ENCODE data around the gene MAP4K2.

- TF ChIP-seq, protein P1, sequence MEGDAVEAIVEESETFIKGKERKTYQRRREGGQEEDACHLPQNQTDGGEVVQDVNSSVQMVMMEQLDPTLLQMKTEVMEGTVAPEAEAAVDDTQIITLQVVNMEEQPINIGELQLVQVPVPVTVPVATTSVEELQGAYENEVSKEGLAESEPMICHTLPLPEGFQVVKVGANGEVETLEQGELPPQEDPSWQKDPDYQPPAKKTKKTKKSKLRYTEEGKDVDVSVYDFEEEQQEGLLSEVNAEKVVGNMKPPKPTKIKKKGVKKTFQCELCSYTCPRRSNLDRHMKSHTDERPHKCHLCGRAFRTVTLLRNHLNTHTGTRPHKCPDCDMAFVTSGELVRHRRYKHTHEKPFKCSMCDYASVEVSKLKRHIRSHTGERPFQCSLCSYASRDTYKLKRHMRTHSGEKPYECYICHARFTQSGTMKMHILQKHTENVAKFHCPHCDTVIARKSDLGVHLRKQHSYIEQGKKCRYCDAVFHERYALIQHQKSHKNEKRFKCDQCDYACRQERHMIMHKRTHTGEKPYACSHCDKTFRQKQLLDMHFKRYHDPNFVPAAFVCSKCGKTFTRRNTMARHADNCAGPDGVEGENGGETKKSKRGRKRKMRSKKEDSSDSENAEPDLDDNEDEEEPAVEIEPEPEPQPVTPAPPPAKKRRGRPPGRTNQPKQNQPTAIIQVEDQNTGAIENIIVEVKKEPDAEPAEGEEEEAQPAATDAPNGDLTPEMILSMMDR (IDR thresholded peaks at IDR 0.05): no peak
- TF ChIP-seq POLR2AphosphoS5 (IDR thresholded peaks at IDR 0.05; ENCODE audit: low read depth, low read length): no peak
- no peak for TF ChIP-seq EZH2phosphoT487 (IDR thresholded peaks at IDR 0.05; ENCODE audit: borderline replicate concordance, low read depth)
- TF ChIP-seq MAX (IDR thresholded peaks at IDR 0.05; ENCODE audit: low read depth): no peak
- TF ChIP-seq, protein P2, sequence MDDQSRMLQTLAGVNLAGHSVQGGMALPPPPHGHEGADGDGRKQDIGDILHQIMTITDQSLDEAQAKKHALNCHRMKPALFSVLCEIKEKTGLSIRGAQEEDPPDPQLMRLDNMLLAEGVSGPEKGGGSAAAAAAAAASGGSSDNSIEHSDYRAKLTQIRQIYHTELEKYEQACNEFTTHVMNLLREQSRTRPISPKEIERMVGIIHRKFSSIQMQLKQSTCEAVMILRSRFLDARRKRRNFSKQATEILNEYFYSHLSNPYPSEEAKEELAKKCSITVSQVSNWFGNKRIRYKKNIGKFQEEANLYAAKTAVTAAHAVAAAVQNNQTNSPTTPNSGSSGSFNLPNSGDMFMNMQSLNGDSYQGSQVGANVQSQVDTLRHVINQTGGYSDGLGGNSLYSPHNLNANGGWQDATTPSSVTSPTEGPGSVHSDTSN (IDR thresholded peaks at IDR 0.05): no peak
- TF ChIP-seq, protein P3, sequence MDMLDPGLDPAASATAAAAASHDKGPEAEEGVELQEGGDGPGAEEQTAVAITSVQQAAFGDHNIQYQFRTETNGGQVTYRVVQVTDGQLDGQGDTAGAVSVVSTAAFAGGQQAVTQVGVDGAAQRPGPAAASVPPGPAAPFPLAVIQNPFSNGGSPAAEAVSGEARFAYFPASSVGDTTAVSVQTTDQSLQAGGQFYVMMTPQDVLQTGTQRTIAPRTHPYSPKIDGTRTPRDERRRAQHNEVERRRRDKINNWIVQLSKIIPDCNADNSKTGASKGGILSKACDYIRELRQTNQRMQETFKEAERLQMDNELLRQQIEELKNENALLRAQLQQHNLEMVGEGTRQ (IDR thresholded peaks at IDR 0.05; ENCODE audit: borderline replicate concordance, low read depth, low read length): no peak
- TF ChIP-seq YY1 (IDR thresholded peaks at IDR 0.05; ENCODE audit: low read depth): no peak
- no peak for TF ChIP-seq CHD2 (IDR thresholded peaks at IDR 0.05; ENCODE audit: low read length, partially characterized antibody)
- TF ChIP-seq FOXJ3 (CRISPR knock-in tag; IDR thresholded peaks at IDR 0.05): no peak
These were observed 50.0 kb downstream of the MAP4K2 start for GRCh38 chr11:64753019-64753379.
